SK-N-SH (cell line): Measurements from ENCODE around the gene STIP1.

Experiments used
- CTCF ChIP-seq: fragments of 200-600 bp; sonication (generic); IDR thresholded peaks from 2 replicates; pipeline ENCODE4 v1.6.1; 2017; ENCODE audit warnings: antibody characterized with exemption, mild to moderate bottlenecking, moderate library complexity
- EP300 ChIP-seq, 2 experiments: IDR thresholded peaks; 2 replicates each; pipeline versions ENCODE4 v1.4.0 to v1.6.1; 2012; ENCODE audit warnings: borderline replicate concordance in 1 of 2, low read depth in 1 of 2, low read length in 1 of 2
- EZH2phosphoT487 ChIP-seq: fragments of 200-600 bp; sonication (generic); IDR thresholded peaks from 2 replicates; pipeline ENCODE4 v1.6.1; 2017; ENCODE audit warnings: low read depth, mixed run types, mild to moderate bottlenecking, antibody characterized with exemption, moderate library complexity, borderline replicate concordance
- MAX ChIP-seq: IDR thresholded peaks from 2 replicates; pipeline ENCODE4 v1.4.0; 2012; ENCODE audit warnings: low read depth
- RFX5 ChIP-seq: IDR thresholded peaks from 2 replicates; pipeline ENCODE4 v1.6.1; 2012; ENCODE audit warnings: mild to moderate bottlenecking, improper control_type of control experiment, low read length
- YY1 ChIP-seq: IDR thresholded peaks from 2 replicates; pipeline ENCODE4 v1.4.0; 2012; ENCODE audit warnings: low read depth, mild to moderate bottlenecking

- TF ChIP-seq YY1 (no peak), RFX5 (no peak), EP300 (IDR thresholded peaks at IDR 0.05; ENCODE audit: borderline replicate concordance in 1 of 2, low read depth in 1 of 2, low read length in 1 of 2) (no peak), CTCF (no peak), EZH2phosphoT487 (no peak), MAX (no peak)
These were observed 15.6 kb upstream of the STIP1 start for GRCh38 chr11:64170419-64170818.
